HG03439 (cell line): ENCODE results near the gene NKX2-2.

ENCODE experiments used
- ATAC-seq: cut with Tn5 transposase; IDR thresholded peaks from one replicate; pipeline ENCODE4 v1.9.1; 2021; ENCODE audit warnings: mild to moderate bottlenecking, moderate library complexity; ENCODE audit not compliant: unreplicated experiment

The NKX2-2 gene

GRCh38 chr20:21513881-21514540, at the start of gene NKX2-2:
Gene NKX2-2, minus strand, starts transcription at chr20:21514064. Its CDS starts 395 bp downstream, at chr20:21513669.
- ATAC-seq: no peak

- no peak for ATAC-seq
Observed at GRCh38 chr20:21562656-21563055, 48.8 kb upstream of the NKX2-2 start.

DNA sequence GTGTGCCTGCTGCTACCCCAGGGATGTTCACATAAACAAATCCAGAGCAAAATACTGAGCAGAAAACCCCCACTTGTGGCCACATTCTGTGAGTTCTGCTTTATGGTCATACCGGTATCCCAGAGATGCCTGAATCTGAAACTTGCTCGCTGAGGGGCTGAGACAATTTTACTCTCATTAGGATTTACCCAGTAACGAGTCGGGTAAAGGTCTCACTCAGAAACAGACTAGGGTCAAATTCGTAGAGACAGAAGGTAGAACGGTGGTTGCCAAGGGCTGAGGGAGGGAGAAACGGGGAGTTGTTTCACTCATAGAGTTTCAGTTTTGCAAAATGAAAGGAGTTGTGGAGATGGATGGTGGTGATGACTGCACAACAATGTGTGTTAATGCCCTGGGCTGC, 45.4 kb upstream of the NKX2-2 start:
- peak; percentile 58 for ATAC-seq

GRCh38 chr20:21557241-21558020, 43.6 kb upstream of the NKX2-2 start:
- no peak for ATAC-seq

DNA sequence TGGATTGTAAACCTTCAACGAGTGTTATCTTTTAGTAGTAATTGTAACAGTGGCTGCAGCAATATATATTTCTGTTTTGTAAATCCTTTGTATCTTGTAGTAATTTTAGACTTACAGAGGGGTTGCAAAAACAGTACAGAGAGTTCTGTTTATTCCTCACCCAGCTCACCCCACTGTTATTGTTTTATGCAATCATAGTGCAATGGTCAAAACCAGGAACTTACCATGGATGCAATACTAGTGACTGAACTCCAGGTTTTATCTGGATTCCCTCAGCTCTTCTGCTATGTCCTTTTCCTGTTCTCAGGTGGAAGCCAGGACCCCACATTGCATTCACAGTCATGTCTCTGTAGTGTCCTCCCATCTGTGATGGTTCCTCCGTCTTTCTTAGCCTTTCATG, 42.5 kb upstream of the NKX2-2 start:
- no peak for ATAC-seq

DNA sequence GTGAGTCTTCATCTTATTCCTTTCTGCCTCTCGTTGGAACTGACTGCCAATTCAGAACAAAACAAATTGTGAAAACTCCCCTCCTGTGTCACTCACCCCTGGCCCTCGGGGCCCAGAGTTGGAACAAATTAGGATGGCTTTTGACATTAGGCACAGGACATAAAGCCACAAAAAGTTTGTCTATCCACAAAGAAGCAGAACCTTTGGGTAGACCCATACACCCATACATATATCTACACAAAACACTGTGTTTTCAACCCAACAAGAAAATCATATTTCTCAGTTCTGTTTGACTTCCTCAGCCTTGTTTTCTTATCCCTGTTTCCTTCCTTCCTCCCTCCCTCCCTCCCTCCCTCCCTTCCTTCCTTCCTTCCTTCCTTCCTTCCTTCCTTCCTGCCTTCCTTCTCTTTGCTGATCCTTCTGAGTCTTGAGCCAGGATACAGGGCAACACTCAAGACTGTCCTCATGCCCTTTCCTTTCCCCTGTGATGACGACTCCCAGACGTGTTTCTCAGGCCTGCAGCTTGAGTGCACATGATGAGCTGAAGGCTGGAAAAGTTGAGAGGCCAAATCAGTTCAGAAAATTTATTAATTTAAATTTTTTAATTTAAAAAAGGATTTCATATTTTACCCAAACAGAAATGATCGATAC, 41.7 kb upstream of the NKX2-2 start:
- ATAC-seq: no peak

- ATAC-seq: no peak
Observed at GRCh38 chr20:21554985-21555384, 41.1 kb upstream of the NKX2-2 start.

DNA sequence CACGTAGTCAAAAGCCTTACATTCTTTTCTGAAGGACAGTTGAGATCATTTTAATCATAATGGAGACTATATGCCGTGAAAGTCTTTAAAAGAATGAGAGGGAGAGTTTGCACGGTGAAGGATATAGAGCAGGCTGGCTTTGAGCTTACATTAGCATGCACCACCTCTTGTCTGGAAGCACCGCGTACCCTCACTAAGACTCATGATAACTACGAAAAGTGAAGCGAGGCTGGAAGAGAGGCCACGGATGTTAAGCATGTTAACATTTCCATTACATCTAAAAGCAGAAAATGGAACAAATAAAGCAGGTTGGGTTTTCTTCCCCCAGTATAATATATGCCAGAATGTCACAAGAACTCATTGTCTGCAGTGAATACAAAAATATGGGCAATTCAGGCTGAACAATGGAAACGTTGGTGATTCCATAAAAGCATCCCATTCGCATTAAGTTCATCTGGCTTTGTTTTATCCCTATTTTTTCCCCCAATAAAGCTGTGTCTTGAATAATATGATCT, 40.6 kb upstream of the NKX2-2 start:
- ATAC-seq: no peak

DNA sequence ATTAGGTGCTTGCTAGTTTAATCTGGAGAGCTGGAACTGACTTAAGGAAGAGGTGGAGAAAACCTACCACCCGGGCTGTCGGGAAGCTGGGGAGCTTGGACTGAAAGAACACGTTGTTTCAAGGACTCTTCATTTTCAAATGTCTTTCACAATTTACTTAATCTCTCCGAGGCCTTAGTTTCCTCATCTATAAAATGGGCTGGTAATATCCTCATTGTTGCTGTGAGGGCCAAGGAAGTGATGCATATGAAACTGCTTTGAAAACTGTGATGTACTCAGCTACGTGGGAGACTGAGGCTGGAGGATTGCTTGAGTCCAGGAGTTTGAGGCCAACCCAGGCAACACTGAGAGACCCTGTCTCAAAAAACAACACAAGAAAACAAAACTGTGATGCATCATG, 36.7 kb upstream of the NKX2-2 start:
- ATAC-seq: no peak

- no peak for ATAC-seq
Observed at GRCh38 chr20:21548390-21549035, 34.6 kb upstream of the NKX2-2 start.

DNA sequence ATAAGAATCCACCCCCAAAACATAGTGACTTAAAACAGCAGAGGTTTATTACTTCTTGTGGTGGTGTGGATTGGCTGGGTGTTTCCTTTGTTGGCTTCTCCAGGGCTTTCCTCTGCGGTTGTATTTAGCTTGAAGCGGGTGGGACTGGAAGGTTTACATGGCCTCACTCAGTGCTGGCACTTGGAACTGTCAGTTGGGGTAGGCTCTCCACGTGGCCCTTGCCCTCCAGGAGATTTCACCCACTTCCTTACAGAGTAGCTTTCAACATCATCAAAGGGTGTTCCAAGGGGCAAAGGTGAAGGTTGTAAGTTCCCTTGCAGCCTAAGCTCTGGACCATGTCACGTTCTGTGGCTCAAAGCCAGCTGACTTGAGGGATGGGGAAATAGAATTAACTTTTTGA, 32.5 kb upstream of the NKX2-2 start:
- no peak for ATAC-seq

DNA sequence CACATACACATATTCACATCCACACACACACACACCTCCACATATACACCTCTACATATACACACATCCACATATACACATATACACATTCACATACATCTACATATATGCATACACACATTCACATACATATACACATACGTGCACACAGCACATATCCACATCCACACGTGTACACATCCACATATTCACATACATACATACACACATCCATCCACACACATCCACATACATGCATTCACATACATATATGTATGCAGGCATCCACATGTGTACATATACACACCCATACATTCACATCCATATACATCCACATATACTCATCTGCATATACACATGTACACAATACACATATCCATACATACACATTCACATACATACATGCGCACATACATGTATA, 25.6 kb upstream of the NKX2-2 start:
- ATAC-seq: no peak

GRCh38 chr20:21534886-21535285, 21.0 kb upstream of the NKX2-2 start:
- no peak for ATAC-seq

GRCh38 chr20:21534453-21534852, 20.6 kb upstream of the NKX2-2 start:
- no peak for ATAC-seq

DNA sequence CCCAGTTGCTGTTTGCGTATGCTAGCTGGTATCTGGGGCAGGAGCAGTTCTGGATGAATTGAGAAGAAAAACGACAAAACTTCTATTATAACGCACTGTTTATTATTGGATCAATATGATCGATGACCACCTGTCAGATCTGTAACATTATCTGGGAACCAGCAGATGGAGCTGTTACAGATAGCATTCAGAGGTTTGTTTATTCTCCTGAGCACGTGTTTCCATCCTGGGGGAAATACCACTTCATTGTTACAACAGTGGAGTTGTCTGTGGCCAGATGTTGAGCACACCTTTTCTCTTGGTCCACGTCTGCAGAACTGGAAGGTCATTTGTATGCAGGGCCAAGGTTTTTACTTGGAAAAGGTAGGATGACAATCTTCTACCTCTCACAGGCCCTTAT, 16.0 kb upstream of the NKX2-2 start:
- no peak for ATAC-seq

DNA sequence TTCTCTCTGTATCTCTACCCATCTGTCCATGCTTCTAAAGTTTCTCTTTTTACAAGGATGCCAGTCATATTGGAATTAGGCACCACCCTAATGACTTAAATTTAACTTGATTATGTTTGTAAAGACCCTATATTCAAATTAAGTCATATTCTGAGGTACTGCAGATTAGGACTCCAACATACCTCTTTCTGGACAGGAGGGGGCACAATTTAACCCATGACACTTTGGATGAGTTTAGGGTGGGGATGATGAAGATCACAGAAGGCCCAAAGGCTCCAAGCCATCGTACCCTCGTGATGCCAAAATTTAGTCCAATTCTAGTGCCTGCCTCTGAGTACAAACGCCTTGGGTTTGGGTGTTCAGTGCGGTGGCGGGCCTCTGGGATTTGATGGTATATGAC, 15.0 kb upstream of the NKX2-2 start:
- ATAC-seq: no peak

GRCh38 chr20:21527908-21528307, 14.0 kb upstream of the NKX2-2 start:
- ATAC-seq: no peak

- no peak for ATAC-seq
Observed at GRCh38 chr20:21526776-21527175, 12.9 kb upstream of the NKX2-2 start.

GRCh38 chr20:21523895-21524294, 10.0 kb upstream of the NKX2-2 start:
- no peak for ATAC-seq

DNA sequence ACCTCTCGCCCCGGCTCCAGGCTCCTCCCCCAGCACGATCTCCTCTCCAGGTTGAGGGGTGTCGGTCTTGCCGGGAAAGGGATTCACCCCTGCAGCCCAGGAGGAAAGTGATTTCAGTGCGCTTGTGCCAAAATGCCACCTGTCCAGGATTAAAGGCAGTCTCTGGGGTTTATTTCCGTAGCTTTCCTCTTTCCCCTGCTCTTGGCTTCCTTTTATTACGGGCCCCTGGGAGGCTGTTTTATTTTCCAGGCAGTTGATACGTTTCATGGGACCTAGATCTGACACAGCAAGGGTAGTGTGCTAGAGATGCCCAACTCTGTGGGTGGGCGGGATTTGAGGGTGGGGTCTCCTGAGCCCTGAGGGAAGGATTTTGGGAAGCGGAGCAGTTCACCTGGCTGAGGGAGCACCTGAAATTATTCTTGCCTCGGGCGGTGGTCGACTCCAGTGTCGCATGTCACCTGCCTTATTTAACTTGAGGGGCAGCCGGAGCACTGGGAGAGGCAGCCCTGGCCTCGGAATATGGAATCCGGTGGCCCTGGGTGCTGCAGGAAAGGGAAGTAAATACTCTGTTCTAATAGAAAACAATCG, 9.5 kb upstream of the NKX2-2 start:
- no peak for ATAC-seq
